WTC11 (cell line): ENCODE data around the gene INPP5A. TPM values are rescaled to one million over a fixed set of nuclear protein-coding genes. Genes with fewer than 3 reads are reported as not detected.
A peak's percentile ranks its signal among the peaks of the same experiment; 100 is the strongest.

Source experiments
- ATAC-seq: fragments of 200-7000 bp; cut with Tn5 transposase; 2 replicates; pipeline ENCODE4 v1.10.0; 2021; ENCODE audit warnings: mild to moderate bottlenecking, moderate library complexity
- CTCF ChIA-PET: fragments of 300-600 bp; sonication (Branson Sonifier 250); formaldehyde crosslinking; loops from one replicate; lab custom pipeline; 2021; ENCODE audit warnings: antibody characterized with exemption; lab: Charles Lee
- POLR2A ChIA-PET: fragments of 350-600 bp; sonication (Branson Sonifier 250); formaldehyde crosslinking; loops from one replicate; lab custom pipeline; 2021; ENCODE audit warnings: antibody characterized with exemption; lab: Charles Lee
- DNase-seq: peaks from one replicate; pipeline ENCODE4 v3.0.0; 2021; ENCODE audit warnings: low spot score
- H3K27ac Mint-ChIP-seq: 2 replicates; pipeline ENCODE4 v1.8.0; 2021; ENCODE audit warnings: mixed read lengths
- H3K27me3 Mint-ChIP-seq: 2 replicates; pipeline ENCODE4 v1.8.0; 2021; ENCODE audit warnings: low read depth, mild to moderate bottlenecking, moderate library complexity, mixed read lengths
- H3K36me3 Mint-ChIP-seq: 2 replicates; pipeline ENCODE4 v1.8.0; 2021; ENCODE audit warnings: mixed read lengths
- H3K4me1 Mint-ChIP-seq: 2 replicates; pipeline ENCODE4 v1.8.0; 2022; ENCODE audit warnings: mixed read lengths
- H3K4me3 Mint-ChIP-seq: 2 replicates; pipeline ENCODE4 v1.8.0; 2021; ENCODE audit warnings: mild to moderate bottlenecking, moderate library complexity, mixed read lengths
- H3K9me3 Mint-ChIP-seq: 2 replicates; pipeline ENCODE4 v1.8.0; 2021; ENCODE audit warnings: mixed read lengths
- ATF6 ChIP-seq: sonication (generic); formaldehyde crosslinking; IDR thresholded peaks from 2 replicates; pipeline ENCODE4 v1.8.1; 2023; ENCODE audit warnings: mild to moderate bottlenecking, missing genetic modification reagents
- CREB1 ChIP-seq: sonication (generic); formaldehyde crosslinking; IDR thresholded peaks from 2 replicates; pipeline ENCODE4 v1.8.0; 2023; ENCODE audit warnings: mild to moderate bottlenecking, missing genetic modification reagents
- GABPB1 ChIP-seq: sonication (generic); formaldehyde crosslinking; IDR thresholded peaks from 2 replicates; pipeline ENCODE4 v1.8.1; 2023; ENCODE audit warnings: mild to moderate bottlenecking, missing genetic modification reagents
- MLX ChIP-seq: sonication (generic); formaldehyde crosslinking; IDR thresholded peaks from 2 replicates; pipeline ENCODE4 v1.8.1; 2023; ENCODE audit warnings: mild to moderate bottlenecking, missing genetic modification reagents, moderate library complexity
- MXD4 ChIP-seq: fragments of 250-450 bp; sonication (Bioruptor Pico); IDR thresholded peaks from 2 replicates; pipeline ENCODE4 v1.8.0; 2021; ENCODE audit warnings: mild to moderate bottlenecking, moderate library complexity, borderline replicate concordance
- MYBL2 ChIP-seq: sonication (generic); formaldehyde crosslinking; IDR thresholded peaks from 2 replicates; pipeline ENCODE4 v1.8.1; 2023; ENCODE audit warnings: mild to moderate bottlenecking, moderate library complexity, missing genetic modification reagents
- NR2C2 ChIP-seq: sonication (generic); formaldehyde crosslinking; IDR thresholded peaks from 2 replicates; pipeline ENCODE4 v1.8.0; 2022; ENCODE audit warnings: mild to moderate bottlenecking, missing genetic modification reagents
- RELA ChIP-seq: sonication (generic); formaldehyde crosslinking; IDR thresholded peaks from 2 replicates; pipeline ENCODE4 v1.8.1; 2022; ENCODE audit warnings: missing genetic modification reagents, mild to moderate bottlenecking, borderline replicate concordance
- SMAD3 ChIP-seq: sonication (generic); formaldehyde crosslinking; IDR thresholded peaks from 2 replicates; pipeline ENCODE4 v1.8.0; 2022; ENCODE audit warnings: missing genetic modification reagents, mild to moderate bottlenecking, borderline replicate concordance
- SMAD4 ChIP-seq: sonication (generic); formaldehyde crosslinking; IDR thresholded peaks from 2 replicates; pipeline ENCODE4 v1.8.0; 2022; ENCODE audit warnings: mild to moderate bottlenecking, missing genetic modification reagents
- SOX15 ChIP-seq: fragments of 250-450 bp; sonication (Bioruptor Pico); IDR thresholded peaks from 2 replicates; pipeline ENCODE4 v1.9.0; 2021; ENCODE audit warnings: mild to moderate bottlenecking
- SP1 ChIP-seq: sonication (generic); formaldehyde crosslinking; conservative IDR thresholded peaks from 2 replicates; pipeline ENCODE4 v1.8.1; 2022; ENCODE audit warnings: missing genetic modification reagents
- ZBTB21 ChIP-seq: sonication (generic); formaldehyde crosslinking; IDR thresholded peaks from 2 replicates; pipeline ENCODE4 v1.8.1; 2023; ENCODE audit warnings: mild to moderate bottlenecking, missing genetic modification reagents, borderline replicate concordance
- ZNF263 ChIP-seq: sonication (generic); formaldehyde crosslinking; IDR thresholded peaks from 2 replicates; pipeline ENCODE4 v1.8.1; 2022; ENCODE audit warnings: low read depth, mild to moderate bottlenecking, moderate library complexity, missing genetic modification reagents
- ZNF671 ChIP-seq: fragments of 250-450 bp; sonication (Bioruptor Pico); IDR thresholded peaks from 2 replicates; pipeline ENCODE4 v1.8.0; 2021; ENCODE audit warnings: mild to moderate bottlenecking
- total RNA-seq: library from RNA; stranded (reverse); gene quantifications from 3 replicates; pipeline ENCODE4 v1.2.3, GENCODE V29; 2021
- TF ChIP-seq, protein P1 (sequence below): sonication (generic); formaldehyde crosslinking; conservative IDR thresholded peaks from 2 replicates; pipeline ENCODE4 v1.8.1; 2023; ENCODE audit warnings: mild to moderate bottlenecking, low read depth, missing genetic modification reagents, moderate library complexity
- TF ChIP-seq, protein P2 (sequence below): sonication (generic); formaldehyde crosslinking; IDR thresholded peaks from 2 replicates; pipeline ENCODE4 v1.8.0; 2023; ENCODE audit warnings: mild to moderate bottlenecking, missing genetic modification reagents
- TF ChIP-seq, protein P3 (sequence below): sonication (generic); formaldehyde crosslinking; IDR thresholded peaks from 2 replicates; pipeline ENCODE4 v1.8.1; 2022; ENCODE audit warnings: low read depth, mild to moderate bottlenecking, moderate library complexity, missing genetic modification reagents, borderline replicate concordance
- TF ChIP-seq, protein P4 (sequence below): fragments of 250-450 bp; sonication (Bioruptor Pico); IDR thresholded peaks from 2 replicates; pipeline ENCODE4 v1.9.0; 2021; ENCODE audit warnings: mild to moderate bottlenecking
- TF ChIP-seq, protein P5 (sequence below): fragments of 250-450 bp; sonication (Bioruptor Pico); IDR thresholded peaks from 2 replicates; pipeline ENCODE4 v1.8.0; 2021; ENCODE audit warnings: mild to moderate bottlenecking

INPP5A gene
- total RNA-seq, 1 experiment from 2014 or later = 22.1 TPM

GRCh38 chr10:132563485-132564248 is 26.1 kb downstream of the INPP5A start:
- Mint-ChIP-seq H3K27me3 (no peaks in the 10 kb centered on the region), H3K36me3 (peaks cover 2% of the 10 kb centered on the region; the same call in 1 of the 2 replicates)
- TF ChIP-seq MLX (CRISPR knock-in tag) (no peak), SMAD3 (CRISPR knock-in tag) (no peak), ATF6 (no peak), SP1 (CRISPR knock-in tag) (no peak), SMAD4 (CRISPR knock-in tag) (no peak), SOX15 (no peak), MXD4 (CRISPR knock-in tag) (no peak)
- TF ChIP-seq, all 79 proteins: peak for 0
- Mint-ChIP-seq H3K4me3 (no peak overlapping the region), H3K4me1 (peaks cover 3% of the 10 kb centered on the region; the same call in 1 of the 2 replicates), H3K27ac (no peak overlapping the region), H3K9me3 (peaks cover 6% of the 10 kb centered on the region; the same call in 1 of the 2 replicates)
- CTCF ChIA-PET = interaction anchor here (1.8 kb wide), 1 partner anchor 105 kb away, joined by 4 read pairs; no protein-coding TSS in a partner anchor
- DNase-seq (peak; percentile 35), ATAC-seq (peak; percentile 74)
- POLR2A ChIA-PET = no interaction called here

DNA sequence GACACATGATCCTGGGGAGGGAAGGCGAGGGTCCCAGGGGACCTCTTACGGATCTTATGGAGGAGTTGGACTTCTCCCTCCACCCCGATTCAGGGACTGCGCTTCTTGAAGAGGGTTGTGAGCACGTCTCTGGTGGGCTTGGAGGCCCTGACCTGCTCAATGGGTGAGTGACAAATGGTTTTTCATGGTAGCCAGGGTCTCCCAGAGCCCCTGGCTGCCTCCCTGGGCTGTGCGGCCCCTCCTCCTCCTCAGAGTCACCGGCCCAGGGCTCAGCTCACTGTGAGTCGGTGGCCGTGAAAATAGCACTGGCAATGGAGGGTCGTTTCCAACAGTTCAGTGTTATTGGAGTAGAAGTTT is 26.6 kb downstream of the INPP5A start:
- no peak overlapping the region for H3K4me3 Mint-ChIP-seq
- ATAC-seq (no peak), DNase-seq (no peak)
- CTCF ChIA-PET = no interaction called here
- peaks cover 3% of the 10 kb centered on the region; the same call in 1 of the 2 replicates for H3K4me1 Mint-ChIP-seq
- POLR2A ChIA-PET = interaction anchor here (0.6 kb wide), 1 partner anchor 46 kb away, joined by 3 read pairs; no protein-coding TSS in a partner anchor
- peaks cover 6% of the 10 kb centered on the region; the same call in 1 of the 2 replicates for H3K9me3 Mint-ChIP-seq
- peaks cover 2% of the 10 kb centered on the region; the same call in 1 of the 2 replicates for H3K36me3 Mint-ChIP-seq
- no peak overlapping the region for H3K27ac Mint-ChIP-seq
- no peaks in the 10 kb centered on the region for H3K27me3 Mint-ChIP-seq
- TF ChIP-seq, protein P1, sequence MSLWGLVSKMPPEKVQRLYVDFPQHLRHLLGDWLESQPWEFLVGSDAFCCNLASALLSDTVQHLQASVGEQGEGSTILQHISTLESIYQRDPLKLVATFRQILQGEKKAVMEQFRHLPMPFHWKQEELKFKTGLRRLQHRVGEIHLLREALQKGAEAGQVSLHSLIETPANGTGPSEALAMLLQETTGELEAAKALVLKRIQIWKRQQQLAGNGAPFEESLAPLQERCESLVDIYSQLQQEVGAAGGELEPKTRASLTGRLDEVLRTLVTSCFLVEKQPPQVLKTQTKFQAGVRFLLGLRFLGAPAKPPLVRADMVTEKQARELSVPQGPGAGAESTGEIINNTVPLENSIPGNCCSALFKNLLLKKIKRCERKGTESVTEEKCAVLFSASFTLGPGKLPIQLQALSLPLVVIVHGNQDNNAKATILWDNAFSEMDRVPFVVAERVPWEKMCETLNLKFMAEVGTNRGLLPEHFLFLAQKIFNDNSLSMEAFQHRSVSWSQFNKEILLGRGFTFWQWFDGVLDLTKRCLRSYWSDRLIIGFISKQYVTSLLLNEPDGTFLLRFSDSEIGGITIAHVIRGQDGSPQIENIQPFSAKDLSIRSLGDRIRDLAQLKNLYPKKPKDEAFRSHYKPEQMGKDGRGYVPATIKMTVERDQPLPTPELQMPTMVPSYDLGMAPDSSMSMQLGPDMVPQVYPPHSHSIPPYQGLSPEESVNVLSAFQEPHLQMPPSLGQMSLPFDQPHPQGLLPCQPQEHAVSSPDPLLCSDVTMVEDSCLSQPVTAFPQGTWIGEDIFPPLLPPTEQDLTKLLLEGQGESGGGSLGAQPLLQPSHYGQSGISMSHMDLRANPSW = no peak
- TF ChIP-seq NR2C2 (CRISPR knock-in tag) = no peak
- TF ChIP-seq, protein P2, sequence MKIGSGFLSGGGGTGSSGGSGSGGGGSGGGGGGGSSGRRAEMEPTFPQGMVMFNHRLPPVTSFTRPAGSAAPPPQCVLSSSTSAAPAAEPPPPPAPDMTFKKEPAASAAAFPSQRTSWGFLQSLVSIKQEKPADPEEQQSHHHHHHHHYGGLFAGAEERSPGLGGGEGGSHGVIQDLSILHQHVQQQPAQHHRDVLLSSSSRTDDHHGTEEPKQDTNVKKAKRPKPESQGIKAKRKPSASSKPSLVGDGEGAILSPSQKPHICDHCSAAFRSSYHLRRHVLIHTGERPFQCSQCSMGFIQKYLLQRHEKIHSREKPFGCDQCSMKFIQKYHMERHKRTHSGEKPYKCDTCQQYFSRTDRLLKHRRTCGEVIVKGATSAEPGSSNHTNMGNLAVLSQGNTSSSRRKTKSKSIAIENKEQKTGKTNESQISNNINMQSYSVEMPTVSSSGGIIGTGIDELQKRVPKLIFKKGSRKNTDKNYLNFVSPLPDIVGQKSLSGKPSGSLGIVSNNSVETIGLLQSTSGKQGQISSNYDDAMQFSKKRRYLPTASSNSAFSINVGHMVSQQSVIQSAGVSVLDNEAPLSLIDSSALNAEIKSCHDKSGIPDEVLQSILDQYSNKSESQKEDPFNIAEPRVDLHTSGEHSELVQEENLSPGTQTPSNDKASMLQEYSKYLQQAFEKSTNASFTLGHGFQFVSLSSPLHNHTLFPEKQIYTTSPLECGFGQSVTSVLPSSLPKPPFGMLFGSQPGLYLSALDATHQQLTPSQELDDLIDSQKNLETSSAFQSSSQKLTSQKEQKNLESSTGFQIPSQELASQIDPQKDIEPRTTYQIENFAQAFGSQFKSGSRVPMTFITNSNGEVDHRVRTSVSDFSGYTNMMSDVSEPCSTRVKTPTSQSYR (CRISPR knock-in tag) = no peak
- no peak for TF ChIP-seq ZBTB21 (CRISPR knock-in tag)
- no peak for TF ChIP-seq MYBL2 (CRISPR knock-in tag)
- no peak for TF ChIP-seq RELA
- TF ChIP-seq ZNF263 (CRISPR knock-in tag) = no peak
- TF ChIP-seq GABPB1 (CRISPR knock-in tag) = no peak
- TF ChIP-seq, protein P3, sequence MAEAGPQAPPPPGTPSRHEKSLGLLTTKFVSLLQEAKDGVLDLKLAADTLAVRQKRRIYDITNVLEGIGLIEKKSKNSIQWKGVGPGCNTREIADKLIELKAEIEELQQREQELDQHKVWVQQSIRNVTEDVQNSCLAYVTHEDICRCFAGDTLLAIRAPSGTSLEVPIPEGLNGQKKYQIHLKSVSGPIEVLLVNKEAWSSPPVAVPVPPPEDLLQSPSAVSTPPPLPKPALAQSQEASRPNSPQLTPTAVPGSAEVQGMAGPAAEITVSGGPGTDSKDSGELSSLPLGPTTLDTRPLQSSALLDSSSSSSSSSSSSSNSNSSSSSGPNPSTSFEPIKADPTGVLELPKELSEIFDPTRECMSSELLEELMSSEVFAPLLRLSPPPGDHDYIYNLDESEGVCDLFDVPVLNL (CRISPR knock-in tag) = no peak
- TF ChIP-seq, protein P4, sequence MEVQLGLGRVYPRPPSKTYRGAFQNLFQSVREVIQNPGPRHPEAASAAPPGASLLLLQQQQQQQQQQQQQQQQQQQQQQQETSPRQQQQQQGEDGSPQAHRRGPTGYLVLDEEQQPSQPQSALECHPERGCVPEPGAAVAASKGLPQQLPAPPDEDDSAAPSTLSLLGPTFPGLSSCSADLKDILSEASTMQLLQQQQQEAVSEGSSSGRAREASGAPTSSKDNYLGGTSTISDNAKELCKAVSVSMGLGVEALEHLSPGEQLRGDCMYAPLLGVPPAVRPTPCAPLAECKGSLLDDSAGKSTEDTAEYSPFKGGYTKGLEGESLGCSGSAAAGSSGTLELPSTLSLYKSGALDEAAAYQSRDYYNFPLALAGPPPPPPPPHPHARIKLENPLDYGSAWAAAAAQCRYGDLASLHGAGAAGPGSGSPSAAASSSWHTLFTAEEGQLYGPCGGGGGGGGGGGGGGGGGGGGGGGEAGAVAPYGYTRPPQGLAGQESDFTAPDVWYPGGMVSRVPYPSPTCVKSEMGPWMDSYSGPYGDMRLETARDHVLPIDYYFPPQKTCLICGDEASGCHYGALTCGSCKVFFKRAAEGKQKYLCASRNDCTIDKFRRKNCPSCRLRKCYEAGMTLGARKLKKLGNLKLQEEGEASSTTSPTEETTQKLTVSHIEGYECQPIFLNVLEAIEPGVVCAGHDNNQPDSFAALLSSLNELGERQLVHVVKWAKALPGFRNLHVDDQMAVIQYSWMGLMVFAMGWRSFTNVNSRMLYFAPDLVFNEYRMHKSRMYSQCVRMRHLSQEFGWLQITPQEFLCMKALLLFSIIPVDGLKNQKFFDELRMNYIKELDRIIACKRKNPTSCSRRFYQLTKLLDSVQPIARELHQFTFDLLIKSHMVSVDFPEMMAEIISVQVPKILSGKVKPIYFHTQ (CRISPR knock-in tag) = no peak
- TF ChIP-seq ZNF671 (CRISPR knock-in tag) = no peak
- TF ChIP-seq CREB1 (CRISPR knock-in tag) = no peak
- TF ChIP-seq, protein P5, sequence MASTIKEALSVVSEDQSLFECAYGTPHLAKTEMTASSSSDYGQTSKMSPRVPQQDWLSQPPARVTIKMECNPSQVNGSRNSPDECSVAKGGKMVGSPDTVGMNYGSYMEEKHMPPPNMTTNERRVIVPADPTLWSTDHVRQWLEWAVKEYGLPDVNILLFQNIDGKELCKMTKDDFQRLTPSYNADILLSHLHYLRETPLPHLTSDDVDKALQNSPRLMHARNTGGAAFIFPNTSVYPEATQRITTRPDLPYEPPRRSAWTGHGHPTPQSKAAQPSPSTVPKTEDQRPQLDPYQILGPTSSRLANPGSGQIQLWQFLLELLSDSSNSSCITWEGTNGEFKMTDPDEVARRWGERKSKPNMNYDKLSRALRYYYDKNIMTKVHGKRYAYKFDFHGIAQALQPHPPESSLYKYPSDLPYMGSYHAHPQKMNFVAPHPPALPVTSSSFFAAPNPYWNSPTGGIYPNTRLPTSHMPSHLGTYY (CRISPR knock-in tag) = no peak
